Epithelial cell of prostate (primary cell): ENCODE data around the gene CPEB1.
A peak's percentile ranks its signal among the peaks of the same experiment; 100 is the strongest.

Source experiments
- DNase-seq: peaks from one replicate; pipeline ENCODE4 v3.0.0-alpha.2; 2011; ENCODE audit warnings: low read depth, low spot score
- H3K27ac ChIP-seq: fragments of 450-650 bp; 2 replicates; pipeline ENCODE4 v1.5.1; 2017; ENCODE audit warnings: mild to moderate bottlenecking

The CPEB1 gene

DNA sequence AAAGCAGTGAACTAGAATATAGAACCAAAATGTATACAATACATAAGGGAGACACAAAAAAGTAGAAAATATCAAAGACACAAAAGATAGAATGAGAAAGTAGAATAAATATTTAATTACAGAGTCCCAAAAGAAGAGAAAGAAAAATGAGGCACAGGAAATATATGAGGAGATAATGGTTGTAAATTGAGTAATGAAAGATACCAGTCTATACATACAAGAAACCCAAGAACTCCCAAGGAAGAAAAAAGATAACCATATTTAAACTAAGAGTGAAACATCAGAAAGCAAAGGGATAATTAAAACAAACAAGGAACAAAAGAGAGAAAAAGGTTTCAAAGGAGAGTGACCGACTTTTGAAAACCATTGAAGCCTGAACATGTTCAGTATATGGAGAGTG lies 47.3 kb downstream of the CPEB1 start:
- DNase-seq = no peak

DNA sequence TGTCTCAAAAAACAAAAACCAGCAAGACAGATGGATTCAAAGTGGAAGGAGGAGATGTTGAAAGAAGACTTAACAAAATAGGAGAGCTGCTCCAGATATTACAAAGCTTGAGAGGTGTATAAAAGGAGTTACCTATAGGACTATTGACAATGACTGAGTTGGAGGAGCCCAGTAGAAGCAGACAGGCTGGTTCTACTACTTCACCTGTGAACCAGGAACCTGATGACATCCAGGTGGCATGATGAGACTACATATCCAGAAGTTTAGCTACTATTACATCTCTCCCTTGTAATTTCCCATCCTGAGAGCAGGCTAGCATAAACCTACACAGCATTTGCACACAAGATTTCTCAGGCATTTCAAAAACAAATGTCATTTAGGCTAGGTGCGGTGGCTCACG lies 49.3 kb downstream of the CPEB1 start:
- H3K27ac ChIP-seq = no peak overlapping the region
- DNase-seq = peak; percentile 3

More for the DNA sequence above, 47.3 kb downstream of the CPEB1 start:
- no peak overlapping the region for H3K27ac ChIP-seq

DNA sequence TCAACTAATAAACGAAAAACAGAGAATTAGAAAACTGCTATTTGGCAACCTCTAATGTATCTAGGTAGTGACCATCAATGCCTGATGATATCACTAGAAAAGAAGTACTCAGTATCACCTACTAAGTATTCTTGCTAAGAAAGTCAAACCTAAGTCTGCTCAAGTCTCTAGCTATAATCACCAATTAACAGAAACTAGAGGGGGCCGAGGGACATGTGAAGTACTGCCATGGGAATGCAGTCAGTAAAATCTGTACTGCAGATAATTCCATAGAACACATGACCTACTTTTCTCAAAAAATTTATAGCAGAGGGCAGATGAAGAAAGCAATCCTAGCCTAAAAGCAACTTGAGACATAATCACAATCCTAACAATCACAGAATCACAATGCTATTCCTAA lies 51.4 kb downstream of the CPEB1 start:
- no peak overlapping the region for H3K27ac ChIP-seq
- no peak for DNase-seq

DNA sequence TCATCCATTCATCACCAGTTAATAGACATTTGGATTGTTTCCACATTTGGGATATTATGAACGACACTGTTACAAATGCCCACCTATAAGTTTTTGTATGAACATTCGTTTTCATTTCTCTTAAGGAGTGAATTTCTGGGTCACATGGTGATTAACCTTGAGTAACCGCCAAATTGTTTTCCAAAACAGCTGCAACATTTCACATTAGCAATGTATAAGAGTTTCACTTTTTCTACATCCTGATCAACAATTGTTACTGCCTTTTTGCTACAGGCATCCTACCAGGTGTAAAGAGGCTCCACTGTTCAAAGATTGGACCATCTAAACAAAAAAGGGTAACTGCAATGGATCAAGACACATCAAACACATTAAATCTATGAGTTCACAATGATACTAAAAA lies 52.0 kb downstream of the CPEB1 start:
- no peak for DNase-seq
- no peak overlapping the region for H3K27ac ChIP-seq

DNA sequence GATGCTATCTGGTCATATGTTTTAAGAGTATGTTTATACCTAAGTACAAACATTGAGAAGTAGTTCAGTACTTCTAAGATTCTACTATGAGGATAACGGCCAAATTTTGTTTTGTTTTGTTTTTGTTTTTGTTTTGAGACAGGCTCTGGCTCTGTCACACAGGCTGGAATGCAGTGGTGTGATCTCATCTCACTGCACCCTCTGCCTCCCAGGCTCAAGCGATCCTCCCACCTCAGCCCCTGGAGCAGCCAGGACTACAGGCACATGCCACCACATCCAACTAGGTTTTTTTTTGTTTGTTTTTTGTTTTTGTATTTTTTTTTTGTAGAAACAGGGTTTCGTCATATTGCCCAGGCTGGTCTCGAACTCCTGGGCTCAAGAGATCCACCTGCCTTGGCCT lies 59.4 kb downstream of the CPEB1 start:
- H3K27ac ChIP-seq = no peak overlapping the region

DNA sequence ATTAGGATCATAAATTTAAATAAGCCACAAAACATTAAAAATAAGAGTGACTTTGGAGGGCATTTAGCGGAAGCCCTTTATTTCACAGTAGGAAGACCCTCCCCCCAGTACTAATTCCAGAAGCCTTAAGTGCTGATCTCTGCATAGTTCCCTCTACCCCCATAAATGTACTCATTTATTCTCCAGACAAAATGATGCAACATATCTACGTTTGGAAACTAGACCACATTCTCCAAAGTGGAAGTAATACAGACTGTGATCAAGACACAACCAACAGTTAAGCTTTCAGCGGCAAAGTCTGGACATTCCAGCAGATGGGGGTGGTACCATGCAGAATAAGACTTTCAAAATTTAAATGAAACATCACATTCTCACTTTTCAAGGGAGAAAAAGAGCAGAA lies 62.1 kb downstream of the CPEB1 start:
- no peak for DNase-seq
- no peak overlapping the region for H3K27ac ChIP-seq

More for the DNA sequence above, 59.4 kb downstream of the CPEB1 start:
- no peak for DNase-seq

DNA sequence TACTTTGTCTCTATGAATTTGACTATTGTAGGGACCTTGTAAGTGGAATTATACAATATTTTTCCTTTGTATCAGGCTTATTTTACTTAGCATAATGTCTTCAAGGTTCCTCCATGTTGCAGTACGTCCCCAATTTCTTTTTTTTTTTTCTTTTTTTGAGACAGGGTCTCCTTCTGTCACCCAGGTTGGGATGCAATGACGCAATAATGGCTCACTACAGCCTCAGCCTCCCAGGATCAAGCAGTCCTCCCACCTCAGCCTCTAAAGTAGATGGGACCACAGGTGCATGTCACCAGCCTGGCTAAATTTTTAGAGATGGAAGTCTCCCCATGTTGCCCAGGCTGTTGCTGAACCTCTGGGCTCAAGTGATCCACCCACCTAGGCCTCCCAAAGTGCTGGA lies 66.5 kb downstream of the CPEB1 start:
- no peak overlapping the region for H3K27ac ChIP-seq
- no peak for DNase-seq

DNA sequence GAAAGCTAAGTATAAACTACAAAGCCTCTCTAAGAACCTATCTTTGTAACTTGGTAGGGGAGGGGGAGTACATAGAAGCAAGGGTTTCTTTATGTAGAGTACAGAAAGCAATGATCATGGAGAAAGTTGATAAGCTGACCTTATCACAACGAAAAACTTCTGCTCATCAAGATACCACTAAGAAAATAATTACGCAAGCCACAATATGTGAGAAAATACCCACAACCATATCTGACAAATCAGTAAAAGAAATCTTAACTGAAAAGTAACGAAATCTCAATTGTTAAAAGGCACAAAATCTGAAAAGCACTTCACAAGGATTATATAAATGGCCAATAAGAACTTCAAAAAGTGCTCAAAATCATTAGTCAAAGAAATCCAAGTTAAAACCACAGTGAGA lies 71.8 kb downstream of the CPEB1 start:
- H3K27ac ChIP-seq = no peak overlapping the region
- DNase-seq = no peak

DNA sequence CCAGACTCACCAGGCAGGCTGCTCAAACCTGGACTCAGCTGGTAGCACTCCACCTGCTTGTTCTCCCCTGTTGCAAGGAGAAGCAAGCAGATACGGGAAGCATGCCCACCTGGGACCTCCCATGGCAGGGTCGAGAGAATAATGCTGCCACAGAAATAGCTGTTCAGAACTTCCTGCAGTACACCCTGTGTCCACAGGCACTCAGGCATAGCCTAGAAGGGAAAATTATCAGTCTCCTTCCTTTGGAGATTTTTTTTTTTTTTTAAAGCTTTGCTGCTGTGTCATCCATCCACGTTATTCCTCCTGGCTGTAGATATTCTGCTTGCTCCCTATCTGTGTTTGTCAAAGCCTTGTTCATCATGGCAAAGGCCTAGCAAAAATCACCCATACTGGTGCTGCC lies 74.2 kb downstream of the CPEB1 start:
- H3K27ac ChIP-seq = no peak overlapping the region
- no peak for DNase-seq

DNA sequence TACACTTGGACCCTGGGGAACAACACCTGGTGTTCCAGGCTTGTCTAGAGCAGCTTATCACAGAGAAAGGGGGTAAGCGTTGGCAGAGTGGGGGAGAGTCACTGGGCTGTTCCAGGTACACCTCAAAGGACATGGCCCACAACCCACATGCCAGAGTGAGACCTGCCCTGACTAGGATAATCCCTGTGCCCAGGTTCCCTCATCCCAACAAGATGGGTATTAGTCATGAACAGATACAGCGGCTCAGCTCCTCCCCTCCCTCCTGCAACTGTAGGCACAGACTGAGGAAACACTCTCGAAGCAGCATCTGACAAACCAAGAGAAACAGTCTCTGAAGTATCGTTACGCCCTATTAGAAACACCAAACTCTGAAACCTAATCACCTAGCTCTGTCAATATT lies 74.9 kb downstream of the CPEB1 start:
- no peak overlapping the region for H3K27ac ChIP-seq
- no peak for DNase-seq

DNA sequence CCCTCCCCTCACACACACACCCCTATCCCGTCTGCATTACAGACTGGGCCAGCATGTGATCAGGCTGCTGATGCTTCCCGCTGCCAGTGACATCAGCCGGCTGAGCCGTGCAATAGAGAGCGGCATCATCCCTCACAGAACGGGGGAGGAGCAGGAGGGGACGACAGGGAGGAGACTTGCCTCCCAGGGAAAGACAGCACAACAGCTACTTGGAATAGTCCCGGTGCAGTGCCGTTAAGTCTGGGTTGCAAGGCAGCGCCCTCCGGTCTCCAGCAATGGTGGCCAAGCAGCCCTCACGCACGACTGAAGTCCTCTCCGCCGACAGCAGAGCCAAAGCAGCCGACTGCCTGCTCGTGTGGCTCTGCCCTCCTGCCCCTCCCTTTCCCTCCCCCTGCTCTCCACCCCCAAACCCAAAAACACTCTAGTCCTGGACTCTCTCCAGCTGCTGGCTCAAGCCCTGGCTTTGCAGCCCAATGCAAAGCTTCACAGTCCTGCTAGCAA lies 75.4 kb downstream of the CPEB1 start:
- no peak overlapping the region for H3K27ac ChIP-seq
- no peak for DNase-seq

DNA sequence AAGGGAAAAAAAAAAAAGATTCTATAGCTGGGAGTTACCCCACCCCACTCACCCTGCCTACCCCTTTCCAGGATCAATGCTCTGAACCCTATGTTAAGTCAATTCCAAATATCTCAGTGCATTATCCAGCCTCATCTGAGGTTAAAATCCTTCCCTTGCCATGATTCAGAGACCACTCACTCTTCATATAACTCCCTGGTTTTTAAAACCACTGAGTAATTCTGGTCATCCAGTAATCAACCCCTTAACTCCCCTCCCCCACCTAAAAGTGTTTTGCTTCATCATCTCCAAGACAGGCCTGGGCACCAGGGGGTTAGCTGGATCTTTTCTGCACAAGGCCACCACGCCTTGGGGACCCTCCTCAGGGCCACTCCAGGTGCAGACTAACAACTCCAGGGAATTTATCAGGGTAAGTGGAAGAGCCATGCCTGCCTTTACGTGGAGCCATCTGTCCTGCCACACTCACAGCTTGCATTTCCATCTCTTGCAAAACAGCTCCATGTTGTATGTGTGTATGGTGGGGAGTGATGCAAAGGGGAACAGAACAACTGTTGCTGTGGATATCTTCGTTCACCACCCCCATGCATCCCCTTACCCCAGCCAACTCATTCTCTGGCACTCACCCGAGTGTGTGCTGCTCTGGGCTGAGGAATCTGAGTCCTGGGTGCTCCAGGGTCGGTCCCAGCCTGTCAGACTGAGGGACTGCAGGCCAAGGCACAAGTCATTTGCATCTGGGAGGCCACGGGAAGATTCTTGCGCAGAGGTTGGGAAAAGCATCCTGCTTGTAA lies 76.2 kb downstream of the CPEB1 start:
- H3K27ac ChIP-seq = no peak overlapping the region
- DNase-seq = no peak

DNA sequence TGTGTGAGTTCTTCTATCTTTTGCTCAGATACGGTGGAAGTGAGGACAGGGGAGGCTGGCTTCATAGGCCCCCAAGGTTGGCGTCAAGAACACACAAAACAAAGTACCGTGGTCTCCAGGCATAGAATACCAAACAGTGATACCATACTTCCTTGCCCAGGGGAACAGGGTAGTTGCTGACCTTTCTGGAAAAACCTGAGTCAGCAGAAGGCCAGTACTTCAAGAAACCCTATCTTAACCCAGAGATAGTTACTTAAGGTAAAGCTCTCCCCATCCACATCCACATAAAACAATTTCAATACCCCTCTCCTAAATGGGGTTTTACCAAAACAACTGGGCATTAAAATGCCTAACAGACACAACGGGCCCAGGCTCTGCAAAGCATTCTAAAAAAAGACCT lies 77.3 kb downstream of the CPEB1 start:
- no peak overlapping the region for H3K27ac ChIP-seq
- DNase-seq = no peak

DNA sequence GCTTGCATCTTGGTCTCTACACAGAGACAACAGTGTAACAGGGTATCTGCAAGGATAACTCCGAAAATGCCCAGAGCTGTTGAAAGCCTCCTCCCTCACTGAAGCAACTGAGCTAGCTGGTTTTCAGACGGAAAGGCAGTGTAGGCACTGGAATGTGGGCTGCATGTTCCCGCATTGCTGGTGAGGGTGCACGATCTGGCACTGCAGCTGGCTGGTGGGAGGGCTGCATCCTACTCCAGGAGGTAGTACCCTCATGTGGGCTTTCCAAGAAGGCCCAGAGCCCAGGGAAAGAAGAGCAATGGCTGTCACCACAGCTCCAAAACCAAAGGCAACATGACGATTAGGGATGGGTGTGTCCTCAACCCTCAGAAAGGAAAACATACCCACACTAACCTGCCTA lies 78.2 kb downstream of the CPEB1 start:
- DNase-seq = no peak
- no peak overlapping the region for H3K27ac ChIP-seq

DNA sequence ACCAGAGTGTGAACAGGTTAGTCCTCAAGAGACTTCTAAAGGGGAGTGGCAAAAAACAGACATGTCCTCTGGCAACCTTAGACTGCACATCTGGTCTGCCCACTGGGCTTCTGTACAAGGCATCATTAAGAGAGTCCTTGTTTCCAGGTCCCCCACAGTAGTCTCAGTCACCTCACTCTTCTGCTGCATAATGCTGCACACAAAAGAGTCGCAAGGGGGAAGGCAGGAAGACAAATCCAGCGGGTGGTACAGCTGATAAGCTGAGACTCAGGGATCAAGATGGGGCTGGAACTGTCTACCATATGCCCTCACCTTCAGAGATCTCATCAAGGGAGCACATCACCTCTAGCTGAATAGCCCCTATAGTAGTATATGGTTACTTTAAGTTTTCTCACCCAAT lies 79.5 kb downstream of the CPEB1 start:
- H3K27ac ChIP-seq = no peak overlapping the region

DNA sequence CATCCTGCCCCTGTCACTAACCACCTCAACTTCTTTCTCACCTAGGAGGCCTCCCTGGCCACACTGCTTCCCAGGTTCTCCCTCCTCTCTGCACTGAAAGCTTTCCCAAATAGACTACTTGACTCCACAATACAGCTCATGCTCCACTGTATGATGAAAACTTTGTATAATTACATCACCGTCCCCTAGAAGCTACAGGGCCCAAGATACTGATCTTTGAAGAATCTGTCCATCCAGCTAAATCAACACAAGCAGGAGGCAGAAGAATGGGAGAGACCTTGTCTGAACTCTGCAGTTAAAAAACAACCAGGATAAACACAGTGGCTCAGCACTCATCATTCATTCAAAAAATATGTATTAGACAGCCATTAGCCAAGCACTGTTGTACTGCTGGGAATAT lies 80.5 kb downstream of the CPEB1 start:
- no peak overlapping the region for H3K27ac ChIP-seq
- DNase-seq = no peak

More for the DNA sequence above, 79.5 kb downstream of the CPEB1 start:
- no peak for DNase-seq

DNA sequence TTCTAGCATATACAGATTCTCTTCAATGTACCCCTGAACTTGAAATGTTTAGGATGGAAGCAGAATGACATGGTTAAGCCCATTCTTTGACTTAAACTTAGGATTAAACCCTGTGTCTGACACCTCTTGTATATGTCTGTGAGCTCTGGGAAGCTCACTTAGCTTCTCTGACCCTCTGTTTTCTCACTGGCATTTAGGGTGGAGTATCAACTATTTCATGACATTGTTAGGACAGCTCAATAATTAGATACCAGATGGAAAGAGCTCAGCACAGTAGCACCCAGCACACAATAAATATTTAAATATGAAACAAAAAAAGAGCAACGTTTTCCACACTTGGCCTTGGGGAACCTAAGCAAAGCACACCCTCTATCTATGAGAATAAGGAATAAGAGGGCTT lies 88.7 kb downstream of the CPEB1 start:
- DNase-seq = no peak
- H3K27ac ChIP-seq = no peak overlapping the region

DNA sequence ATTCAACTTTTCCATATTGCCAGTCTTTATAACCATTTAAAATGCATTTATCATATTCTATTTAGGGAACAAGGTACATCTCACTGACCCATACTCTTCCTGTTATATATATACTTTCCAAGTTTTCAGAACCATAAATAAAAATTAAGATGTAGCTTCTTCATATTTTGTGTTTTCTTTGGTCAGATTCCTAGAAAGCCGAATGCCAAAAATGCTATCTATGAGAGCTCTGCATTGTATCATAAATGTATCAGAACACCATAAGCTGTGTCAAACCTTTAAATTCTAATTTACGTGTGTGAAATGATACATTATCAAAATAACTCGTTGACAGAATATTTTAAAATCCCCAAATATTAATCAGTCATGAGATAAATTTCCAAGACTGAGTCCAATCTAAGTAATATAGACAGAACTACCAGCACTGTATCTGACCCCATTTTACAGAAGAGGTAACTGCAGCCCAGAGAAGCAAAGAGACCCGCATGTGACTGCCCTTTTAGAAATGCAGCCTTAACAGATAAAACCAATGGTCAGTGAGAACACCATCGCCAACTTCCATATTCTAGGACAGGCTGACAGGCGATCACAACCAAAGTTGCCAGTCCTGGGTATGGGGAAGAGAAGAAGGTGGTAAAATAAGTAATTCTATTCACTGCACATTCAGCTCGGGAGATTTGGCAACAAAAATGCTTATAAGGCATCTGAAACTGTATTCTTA lies 90.7 kb downstream of the CPEB1 start:
- no peak overlapping the region for H3K27ac ChIP-seq
- DNase-seq = no peak

DNA sequence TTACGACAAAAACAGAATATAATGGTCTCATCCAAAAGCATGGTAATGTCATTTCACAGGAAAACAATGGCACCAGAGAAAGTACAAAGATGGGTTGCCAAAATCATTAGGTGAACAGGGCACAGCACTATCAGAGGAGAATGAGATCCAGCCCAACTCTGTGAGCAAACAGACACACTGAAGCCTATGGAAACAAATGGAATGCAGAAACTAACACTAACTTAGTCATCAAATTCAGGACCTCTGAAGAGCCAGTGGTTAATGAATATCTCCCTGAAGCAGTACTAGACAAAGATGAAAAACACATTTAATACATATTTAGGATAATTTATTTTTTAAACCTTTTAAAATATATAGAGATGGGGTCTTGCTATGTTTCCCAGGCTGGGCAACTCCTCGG lies 92.3 kb downstream of the CPEB1 start:
- DNase-seq = no peak
- H3K27ac ChIP-seq = peak overlapping the region; percentile 45

DNA sequence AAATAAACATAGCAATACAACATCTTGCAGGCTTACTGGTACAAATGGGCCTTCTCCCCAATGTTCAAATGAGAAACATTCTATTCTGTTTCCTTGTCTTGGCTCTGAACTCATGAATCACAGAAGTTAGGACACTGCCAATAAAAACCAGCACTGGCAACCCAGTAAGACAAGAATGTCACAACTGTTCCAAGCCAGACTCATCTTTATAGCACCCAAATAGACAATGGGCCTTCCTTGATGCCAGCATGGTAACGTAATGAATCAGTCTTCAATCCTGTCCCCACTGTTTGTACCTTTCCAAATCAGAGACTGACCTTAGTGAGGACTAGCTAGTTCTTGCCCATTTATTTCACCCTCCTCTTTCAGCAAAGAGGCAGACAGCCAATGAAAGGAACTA lies 92.8 kb downstream of the CPEB1 start:
- H3K27ac ChIP-seq = peak overlapping the region; percentile 45
- DNase-seq = no peak

DNA sequence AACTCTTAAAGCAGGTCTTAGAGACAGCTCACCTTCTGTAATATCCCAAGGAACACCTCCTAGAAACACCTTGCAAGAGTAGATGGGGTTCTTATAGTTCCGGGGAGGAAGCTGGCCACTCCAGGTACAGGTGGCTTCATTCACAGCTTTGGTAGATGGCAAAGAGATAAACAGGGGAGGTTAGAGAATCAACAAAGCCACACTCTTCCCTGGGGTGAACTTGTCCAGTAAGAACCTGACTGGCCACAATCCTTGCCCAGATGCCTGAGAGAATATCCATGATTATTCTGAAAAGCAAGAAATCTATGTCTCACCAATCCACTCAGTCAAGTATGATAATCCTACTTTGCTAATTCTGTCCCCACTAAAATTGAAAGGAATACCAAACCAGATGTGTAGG lies 93.3 kb downstream of the CPEB1 start:
- H3K27ac ChIP-seq = peak overlapping the region; percentile 45
- no peak for DNase-seq

DNA sequence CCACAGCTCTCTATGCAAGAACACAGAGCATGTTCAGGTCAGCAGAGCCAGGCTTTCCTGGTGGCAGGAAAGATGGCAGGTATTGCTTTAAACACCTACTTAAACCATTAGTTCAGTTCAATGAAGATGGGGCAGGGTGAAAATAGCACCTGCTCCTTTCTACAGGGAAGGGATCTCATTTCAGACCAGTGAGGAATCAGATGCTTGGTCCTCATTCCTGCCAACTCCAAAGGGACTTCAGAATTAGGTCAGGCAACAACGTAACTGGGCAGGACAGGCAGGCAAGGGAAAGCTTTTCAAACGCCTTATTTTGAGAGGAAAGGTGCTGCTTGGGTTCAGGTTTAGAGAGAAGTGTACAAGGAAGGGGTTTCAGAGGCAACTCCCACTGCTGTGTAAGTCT lies 94.3 kb downstream of the CPEB1 start:
- no peak overlapping the region for H3K27ac ChIP-seq
- DNase-seq = no peak
